ENCODE measurements around the gene TAOK2. TPM values are rescaled to one million over a fixed set of nuclear protein-coding genes. Genes with fewer than 3 reads are reported as not detected.

TAOK2 gene
- polyA plus RNA-seq, 4 donors, result 33.2 to 59.3 (median 39.4) TPM

GRCh38 chr16:30041841-30042240 lies 68.2 kb downstream of the TAOK2 start:
- no peak for DNase-seq (ENCODE audit: low read depth in 4 of 4, low spot score in 3 of 4)

Other genes starting within 250 kb of the TAOK2 start
- gene C16orf54, start 227.9 kb upstream of the TAOK2 start, polyA plus RNA-seq (ENCODE audit: insufficient read length in 4 of 4), result under 1 TPM; 0.16 to 0.42 (median 0.26) TPM
- under 1 TPM in 1 of 4 donors, not detected in 3; 0.05 TPM for gene ZG16, start 195.6 kb upstream of the TAOK2 start, polyA plus RNA-seq (ENCODE audit: insufficient read length in 4 of 4)
- 10 to 100 TPM; 49.6 to 76.4 (median 67.0) TPM for gene KIF22, start 183.1 kb upstream of the TAOK2 start, polyA plus RNA-seq (ENCODE audit: insufficient read length in 4 of 4)
- 100 to 1,000 TPM; 267 to 339 (median 293) TPM for gene MAZ, start 167.3 kb upstream of the TAOK2 start, polyA plus RNA-seq (ENCODE audit: insufficient read length in 4 of 4)
- gene PRRT2, start 161.7 kb upstream of the TAOK2 start, polyA plus RNA-seq (ENCODE audit: insufficient read length in 4 of 4), result 10 to 100 TPM; 12.5 to 29.4 (median 20.6) TPM
- 10 to 100 TPM; 30.7 to 47.7 (median 37.8) TPM for gene PAGR1, start 157.7 kb upstream of the TAOK2 start, polyA plus RNA-seq (ENCODE audit: insufficient read length in 4 of 4)
- 10 to 100 TPM; 18.5 to 22.5 (median 18.9) TPM for gene MVP, start 153.4 kb upstream of the TAOK2 start, polyA plus RNA-seq (ENCODE audit: insufficient read length in 4 of 4)
- gene CDIPT, start 110.6 kb upstream of the TAOK2 start, polyA plus RNA-seq (ENCODE audit: insufficient read length in 4 of 4), result 100 to 1,000 TPM in 1 of 4 donors, 10 to 100 TPM in 3; 79.6 to 114 (median 96.8) TPM
- 10 to 100 TPM in 3 of 4 donors, 1 to 10 TPM in 1; 9.5 to 11.8 (median 10.9) TPM for gene SEZ6L2, start 74.3 kb upstream of the TAOK2 start, polyA plus RNA-seq (ENCODE audit: insufficient read length in 4 of 4)
- 1 to 10 TPM in 1 of 4 donors, under 1 TPM in 3; 0.34 to 1.0 (median 0.73) TPM for gene ASPHD1, start 73.4 kb upstream of the TAOK2 start, polyA plus RNA-seq (ENCODE audit: insufficient read length in 4 of 4)
- gene KCTD13, start 47.6 kb upstream of the TAOK2 start, polyA plus RNA-seq (ENCODE audit: insufficient read length in 4 of 4), result 10 to 100 TPM; 10.6 to 30.3 (median 14.7) TPM
- gene TMEM219, start 11.8 kb upstream of the TAOK2 start, polyA plus RNA-seq (ENCODE audit: insufficient read length in 4 of 4), result 100 to 1,000 TPM in 3 of 4 donors, 10 to 100 TPM in 1; 72.3 to 126 (median 103) TPM
- gene HIRIP3, start 21.7 kb downstream of the TAOK2 start, polyA plus RNA-seq (ENCODE audit: insufficient read length in 4 of 4), result 10 to 100 TPM; 12.3 to 21.6 (median 15.9) TPM
- 10 to 100 TPM; 37.1 to 65.6 (median 41.8) TPM for gene INO80E, start 22.4 kb downstream of the TAOK2 start, polyA plus RNA-seq (ENCODE audit: insufficient read length in 4 of 4)
- 1 to 10 TPM; 1.7 to 3.2 (median 2.6) TPM for gene DOC2A, start 37.2 kb downstream of the TAOK2 start, polyA plus RNA-seq (ENCODE audit: insufficient read length in 4 of 4)
- gene C16orf92, start 49.3 kb downstream of the TAOK2 start, polyA plus RNA-seq (ENCODE audit: insufficient read length in 4 of 4), result not detected
- gene TLCD3B, start 57.4 kb downstream of the TAOK2 start, polyA plus RNA-seq (ENCODE audit: insufficient read length in 4 of 4), result 1 to 10 TPM in 2 of 4 donors, under 1 TPM in 2; 0.73 to 1.5 (median 1.0) TPM
- gene ALDOA, start 91.9 kb downstream of the TAOK2 start, polyA plus RNA-seq (ENCODE audit: insufficient read length in 4 of 4), result 100 to 1,000 TPM; 238 to 605 (median 502) TPM
- gene PPP4C, start 102.1 kb downstream of the TAOK2 start, polyA plus RNA-seq (ENCODE audit: insufficient read length in 4 of 4), result 100 to 1,000 TPM in 1 of 4 donors, 10 to 100 TPM in 3; 63.3 to 107 (median 83.5) TPM
- 1 to 10 TPM in 3 of 4 donors, under 1 TPM in 1; 0.50 to 2.0 (median 1.1) TPM for gene TBX6, start 118.1 kb downstream of the TAOK2 start, polyA plus RNA-seq (ENCODE audit: insufficient read length in 4 of 4)
- 10 to 100 TPM; 51.7 to 78.4 (median 59.6) TPM for gene YPEL3, start 122.3 kb downstream of the TAOK2 start, polyA plus RNA-seq (ENCODE audit: insufficient read length in 4 of 4)
- 10 to 100 TPM in 2 of 4 donors, 1 to 10 TPM in 2; 7.5 to 17.5 (median 13.0) TPM for gene GDPD3, start 139.7 kb downstream of the TAOK2 start, polyA plus RNA-seq (ENCODE audit: insufficient read length in 4 of 4)
- gene MAPK3, start 149.4 kb downstream of the TAOK2 start, polyA plus RNA-seq (ENCODE audit: insufficient read length in 4 of 4), result 10 to 100 TPM; 75.8 to 93.6 (median 84.5) TPM
- 10 to 100 TPM in 2 of 4 donors, 1 to 10 TPM in 2; 8.1 to 18.0 (median 12.7) TPM for gene CORO1A, start 209.7 kb downstream of the TAOK2 start, polyA plus RNA-seq (ENCODE audit: insufficient read length in 4 of 4)
- 10 to 100 TPM; 13.0 to 38.3 (median 19.8) TPM for gene BOLA2B, start 219.8 kb downstream of the TAOK2 start, polyA plus RNA-seq (ENCODE audit: insufficient read length in 4 of 4)
- 10 to 100 TPM in 3 of 4 donors, 1 to 10 TPM in 1; 8.4 to 50.3 (median 16.4) TPM for gene SLX1A, start 220.0 kb downstream of the TAOK2 start, polyA plus RNA-seq (ENCODE audit: insufficient read length in 4 of 4)
- gene SULT1A3, start 225.4 kb downstream of the TAOK2 start, polyA plus RNA-seq (ENCODE audit: insufficient read length in 4 of 4), result 10 to 100 TPM in 1 of 4 donors, 1 to 10 TPM in 3; 5.2 to 14.4 (median 8.6) TPM